ENCODE results near the gene ADAM22. TPM values are rescaled to one million over a fixed set of nuclear protein-coding genes. Genes with fewer than 3 reads are reported as not detected.

ADAM22 gene
- total and polyA plus RNA-seq, 2 experiments from 2014 or later, result 1.6 to 9.8 TPM

GRCh38 chr7:88132725-88133124, 198.7 kb downstream of the ADAM22 start:
- no peak overlapping the region for H3K4me3 ChIP-seq
- no peaks in the 10 kb centered on the region for H3K27me3 ChIP-seq
- no peaks in the 10 kb centered on the region for H3K4me1 ChIP-seq (ENCODE audit: insufficient read depth)
- no peak overlapping the region for H3K27ac ChIP-seq
- TF ChIP-seq EZH2 (IDR thresholded peaks at IDR 0.05; ENCODE audit: borderline replicate concordance) (no peak), EZH2phosphoT487 (IDR thresholded peaks at IDR 0.05; ENCODE audit: low read depth, severe bottlenecking, unreplicated experiment) (no peak), CTCF (IDR thresholded peaks at IDR 0.05; ENCODE audit: poor library complexity) (no peak)
- H4K20me1 ChIP-seq (ENCODE audit: insufficient read depth, poor library complexity, severe bottlenecking), result no peaks in the 10 kb centered on the region
- no peak for DNase-seq (ENCODE audit: low spot score)
- H3K9me2 ChIP-seq (replicated peaks; ENCODE audit: insufficient read depth), result no peaks in the 10 kb centered on the region
- no peak overlapping the region for H2AFZ ChIP-seq
- no peaks in the 10 kb centered on the region for H3K79me2 ChIP-seq
- no peaks in the 10 kb centered on the region for H3K36me3 ChIP-seq (replicated peaks; ENCODE audit: insufficient read depth, low read depth)
- no peaks in the 10 kb centered on the region for H3K9me3 ChIP-seq (ENCODE audit: low read depth)
- no peak overlapping the region for H3K4me2 ChIP-seq
- 92% methylated on average over 4 of the region's 4 CpGs for WGBS (ENCODE audit: low lambda C conversion rate, missing lambda C conversion rate)

- DNase-seq (ENCODE audit: low spot score), result peak; percentile 52
- no peak overlapping the region for H3K4me3 ChIP-seq
- no peaks in the 10 kb centered on the region for H3K27me3 ChIP-seq
- H2AFZ ChIP-seq, result no peak overlapping the region
- H3K9me2 ChIP-seq (replicated peaks; ENCODE audit: insufficient read depth), result no peaks in the 10 kb centered on the region
- H3K36me3 ChIP-seq (replicated peaks; ENCODE audit: insufficient read depth, low read depth), result no peaks in the 10 kb centered on the region
- H3K79me2 ChIP-seq, result no peaks in the 10 kb centered on the region
- H3K9me3 ChIP-seq (ENCODE audit: low read depth), result no peaks in the 10 kb centered on the region
- H4K20me1 ChIP-seq (ENCODE audit: insufficient read depth, poor library complexity, severe bottlenecking), result no peaks in the 10 kb centered on the region
- H3K4me2 ChIP-seq, result peak overlapping the region; percentile 59
- WGBS (ENCODE audit: low lambda C conversion rate, missing lambda C conversion rate), result 6% methylated on average over 2 of the region's 2 CpGs
- H3K4me1 ChIP-seq (ENCODE audit: insufficient read depth), result no peaks in the 10 kb centered on the region
- TF ChIP-seq EZH2 (IDR thresholded peaks at IDR 0.05; ENCODE audit: borderline replicate concordance) (no peak), CTCF (IDR thresholded peaks at IDR 0.05; ENCODE audit: poor library complexity) (no peak), EZH2phosphoT487 (IDR thresholded peaks at IDR 0.05; ENCODE audit: low read depth, severe bottlenecking, unreplicated experiment) (no peak)
- peak overlapping the region; percentile 46 for H3K27ac ChIP-seq
These were observed 206.9 kb downstream of the ADAM22 start for GRCh38 chr7:88140947-88141346.

- 91% methylated on average over 2 of the region's 2 CpGs for WGBS (ENCODE audit: low lambda C conversion rate, missing lambda C conversion rate)
- no peak overlapping the region for H3K4me3 ChIP-seq
- TF ChIP-seq EZH2 (IDR thresholded peaks at IDR 0.05; ENCODE audit: borderline replicate concordance) (no peak), CTCF (IDR thresholded peaks at IDR 0.05; ENCODE audit: poor library complexity) (no peak), EZH2phosphoT487 (IDR thresholded peaks at IDR 0.05; ENCODE audit: low read depth, severe bottlenecking, unreplicated experiment) (no peak)
- no peak overlapping the region for H3K4me2 ChIP-seq
- no peaks in the 10 kb centered on the region for H3K4me1 ChIP-seq (ENCODE audit: insufficient read depth)
- H3K9me3 ChIP-seq (ENCODE audit: low read depth), result no peaks in the 10 kb centered on the region
- H3K27me3 ChIP-seq, result no peaks in the 10 kb centered on the region
- DNase-seq (ENCODE audit: low spot score), result no peak
- no peaks in the 10 kb centered on the region for H4K20me1 ChIP-seq (ENCODE audit: insufficient read depth, poor library complexity, severe bottlenecking)
- no peaks in the 10 kb centered on the region for H3K9me2 ChIP-seq (replicated peaks; ENCODE audit: insufficient read depth)
- peak overlapping the region; percentile 19 for H3K27ac ChIP-seq
- no peaks in the 10 kb centered on the region for H3K79me2 ChIP-seq
- H3K36me3 ChIP-seq (replicated peaks; ENCODE audit: insufficient read depth, low read depth), result no peaks in the 10 kb centered on the region
- H2AFZ ChIP-seq, result no peak overlapping the region
These were observed 207.4 kb downstream of the ADAM22 start for GRCh38 chr7:88141479-88141878.

- DNase-seq (ENCODE audit: low spot score), result no peak
- WGBS (ENCODE audit: low lambda C conversion rate, missing lambda C conversion rate), result 93% methylated on average over 1 of the region's 1 CpG
- TF ChIP-seq EZH2 (IDR thresholded peaks at IDR 0.05; ENCODE audit: borderline replicate concordance), result no peak
- no peak for TF ChIP-seq EZH2phosphoT487 (IDR thresholded peaks at IDR 0.05; ENCODE audit: low read depth, severe bottlenecking, unreplicated experiment)
- no peak for TF ChIP-seq CTCF (IDR thresholded peaks at IDR 0.05; ENCODE audit: poor library complexity)
- Histone ChIP-seq H3K4me3 (no peak overlapping the region), H3K27me3 (no peaks in the 10 kb centered on the region), H3K4me1 (ENCODE audit: insufficient read depth) (no peaks in the 10 kb centered on the region), H3K79me2 (no peaks in the 10 kb centered on the region), H3K27ac (no peak overlapping the region), H3K4me2 (no peak overlapping the region), H3K9me2 (replicated peaks; ENCODE audit: insufficient read depth) (no peaks in the 10 kb centered on the region), H4K20me1 (ENCODE audit: insufficient read depth, poor library complexity, severe bottlenecking) (no peaks in the 10 kb centered on the region), H2AFZ (no peak overlapping the region), H3K36me3 (replicated peaks; ENCODE audit: insufficient read depth, low read depth) (no peaks in the 10 kb centered on the region), H3K9me3 (ENCODE audit: low read depth) (no peaks in the 10 kb centered on the region)
These were observed 207.9 kb downstream of the ADAM22 start for GRCh38 chr7:88141953-88142352.

Data from hepatocyte (in vitro differentiated cells).